Measurements from ENCODE around the gene GUCA1C. TPM values are rescaled to one million over a fixed set of nuclear protein-coding genes. Genes with fewer than 3 reads are reported as not detected.

Gene GUCA1C
- total RNA-seq, 1 experiment from 2014 or later: not detected

DNA sequence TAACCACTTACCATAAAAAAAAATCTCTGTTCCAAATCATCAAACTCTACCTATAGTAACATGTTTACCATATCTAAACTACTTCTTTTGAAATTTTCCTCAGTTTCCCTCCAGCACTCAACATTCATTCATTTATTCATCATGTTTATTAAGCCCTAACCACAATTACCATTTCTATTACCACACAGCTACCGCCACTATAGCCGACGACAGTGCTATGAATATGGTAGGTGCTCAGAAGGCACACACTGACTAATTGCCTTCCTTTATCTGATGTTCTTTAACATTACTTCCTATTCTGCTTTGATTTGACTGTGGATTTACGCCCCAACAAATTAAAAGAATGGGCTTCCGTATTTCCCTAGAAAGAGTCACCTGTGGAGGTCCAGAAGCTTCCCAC lies 43.9 kb downstream of the GUCA1C start:
- Histone ChIP-seq H3K4me3 (ENCODE audit: low read depth in 2 of 2, low read length in 2 of 2) (no peak overlapping the region), H3K4me1 (ENCODE audit: control insufficient read depth, insufficient read depth, low read length) (no peaks in the 10 kb centered on the region), H3K9me3 (ENCODE audit: control insufficient read depth, insufficient read depth, low read depth, low read length) (no peaks in the 10 kb centered on the region), H3K36me3 (ENCODE audit: control insufficient read depth, insufficient read depth, low read length) (no peaks in the 10 kb centered on the region), H3K27ac (ENCODE audit: low read length) (no peak overlapping the region), H3K27me3 (ENCODE audit: control insufficient read depth, insufficient read depth, low read length) (no peaks in the 10 kb centered on the region; the same call in 1 of the 2 replicates)
- in situ Hi-C loops (cut with HindIII; ENCODE audit: low pct_unique_long_range_greater_than_20kb, low sequenced_read_pairs) (no loop called here), intact Hi-C loops (cut with micrococcal nuclease; ENCODE audit: unreplicated experiment) (no loop called here)
- ChIA-PET CTCF (interaction anchor here (0.6 kb wide), 1 partner anchor 484 kb away, joined by 3 read pairs; no protein-coding TSS in a partner anchor), POLR2A (no interaction called here)
- DNase-seq (ENCODE audit: low read depth, low spot score) (no peak), ATAC-seq (no peak)
- BruUV-seq (replicated peaks): no TSS peak
- TF ChIP-seq, protein P1, sequence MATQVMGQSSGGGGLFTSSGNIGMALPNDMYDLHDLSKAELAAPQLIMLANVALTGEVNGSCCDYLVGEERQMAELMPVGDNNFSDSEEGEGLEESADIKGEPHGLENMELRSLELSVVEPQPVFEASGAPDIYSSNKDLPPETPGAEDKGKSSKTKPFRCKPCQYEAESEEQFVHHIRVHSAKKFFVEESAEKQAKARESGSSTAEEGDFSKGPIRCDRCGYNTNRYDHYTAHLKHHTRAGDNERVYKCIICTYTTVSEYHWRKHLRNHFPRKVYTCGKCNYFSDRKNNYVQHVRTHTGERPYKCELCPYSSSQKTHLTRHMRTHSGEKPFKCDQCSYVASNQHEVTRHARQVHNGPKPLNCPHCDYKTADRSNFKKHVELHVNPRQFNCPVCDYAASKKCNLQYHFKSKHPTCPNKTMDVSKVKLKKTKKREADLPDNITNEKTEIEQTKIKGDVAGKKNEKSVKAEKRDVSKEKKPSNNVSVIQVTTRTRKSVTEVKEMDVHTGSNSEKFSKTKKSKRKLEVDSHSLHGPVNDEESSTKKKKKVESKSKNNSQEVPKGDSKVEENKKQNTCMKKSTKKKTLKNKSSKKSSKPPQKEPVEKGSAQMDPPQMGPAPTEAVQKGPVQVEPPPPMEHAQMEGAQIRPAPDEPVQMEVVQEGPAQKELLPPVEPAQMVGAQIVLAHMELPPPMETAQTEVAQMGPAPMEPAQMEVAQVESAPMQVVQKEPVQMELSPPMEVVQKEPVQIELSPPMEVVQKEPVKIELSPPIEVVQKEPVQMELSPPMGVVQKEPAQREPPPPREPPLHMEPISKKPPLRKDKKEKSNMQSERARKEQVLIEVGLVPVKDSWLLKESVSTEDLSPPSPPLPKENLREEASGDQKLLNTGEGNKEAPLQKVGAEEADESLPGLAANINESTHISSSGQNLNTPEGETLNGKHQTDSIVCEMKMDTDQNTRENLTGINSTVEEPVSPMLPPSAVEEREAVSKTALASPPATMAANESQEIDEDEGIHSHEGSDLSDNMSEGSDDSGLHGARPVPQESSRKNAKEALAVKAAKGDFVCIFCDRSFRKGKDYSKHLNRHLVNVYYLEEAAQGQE (IDR thresholded peaks at IDR 0.05; ENCODE audit: insufficient read depth in 1 of 2, low read depth in 2 of 2, low read length in 1 of 2): no peak
- no peak for TF ChIP-seq SIN3A (IDR thresholded peaks at IDR 0.05; ENCODE audit: borderline replicate concordance, insufficient read depth, low read depth, low read length)
- TF ChIP-seq TCF7L2 (IDR thresholded peaks at IDR 0.05; ENCODE audit: low read depth, low read length): no peak
- no peak for TF ChIP-seq CTCF (IDR thresholded peaks at IDR 0.05)
- TF ChIP-seq POLR2AphosphoS5 (IDR thresholded peaks at IDR 0.05; ENCODE audit: low read depth, low read length): no peak

GRCh38 chr3:108907194-108907593 lies 46.5 kb downstream of the GUCA1C start:
- no TSS peak for BruUV-seq (replicated peaks)
- POLR2A ChIA-PET: no interaction called here
- no peak for TF ChIP-seq POLR2AphosphoS5 (IDR thresholded peaks at IDR 0.05; ENCODE audit: low read depth, low read length)
- no peak for TF ChIP-seq SIN3A (IDR thresholded peaks at IDR 0.05; ENCODE audit: borderline replicate concordance, insufficient read depth, low read depth, low read length)
- TF ChIP-seq, protein P1 (IDR thresholded peaks at IDR 0.05; ENCODE audit: insufficient read depth in 1 of 2, low read depth in 2 of 2, low read length in 1 of 2): no peak
- no peak for TF ChIP-seq TCF7L2 (IDR thresholded peaks at IDR 0.05; ENCODE audit: low read depth, low read length)
- TF ChIP-seq CTCF (IDR thresholded peaks at IDR 0.05): no peak
- Histone ChIP-seq H3K27me3 (ENCODE audit: control insufficient read depth, insufficient read depth, low read length) (no peaks in the 10 kb centered on the region; the same call in 1 of the 2 replicates), H3K27ac (ENCODE audit: low read length) (no peak overlapping the region), H3K36me3 (ENCODE audit: control insufficient read depth, insufficient read depth, low read length) (no peaks in the 10 kb centered on the region), H3K9me3 (ENCODE audit: control insufficient read depth, insufficient read depth, low read depth, low read length) (no peaks in the 10 kb centered on the region), H3K4me3 (ENCODE audit: low read depth in 2 of 2, low read length in 2 of 2) (no peak overlapping the region), H3K4me1 (ENCODE audit: control insufficient read depth, insufficient read depth, low read length) (no peaks in the 10 kb centered on the region)
- CTCF ChIA-PET: interaction anchor here (0.6 kb wide), 1 partner anchor 145 kb away, joined by 4 read pairs; no protein-coding TSS in a partner anchor
- no peak for DNase-seq (ENCODE audit: low read depth, low spot score)
- intact Hi-C loops (cut with micrococcal nuclease; ENCODE audit: unreplicated experiment) (no loop called here), in situ Hi-C loops (cut with HindIII; ENCODE audit: low pct_unique_long_range_greater_than_20kb, low sequenced_read_pairs) (no loop called here)
- no peak for ATAC-seq

Data from Panc1 (cell line).